SIG-M5 treated with dmso at 0.1 percent for 504 hours (cell line): Measurements from ENCODE around the gene MAN2A2.
"Not testable (repeated sequence)": the region's sequence is repeated elsewhere in the genome, so short reads cannot be mapped to it uniquely, and the experiment has no call there.

Experiments used
- DNase-seq: peaks from one replicate; lab custom pipeline; 2025; ENCODE audit not compliant: unreplicated experiment; lab: John Stamatoyannopoulos, UW

MAN2A2 gene

GRCh38 chr15:90902040-90902839, 862 bp upstream of the MAN2A2 start:
- DNase-seq: peak; percentile 84

GRCh38 chr15:90903733-90904536, 833 bp downstream of the MAN2A2 start:
- peak; percentile 1 for DNase-seq

GRCh38 chr15:90904746-90905145, 1.6 kb downstream of the MAN2A2 start:
- DNase-seq: no peak

GRCh38 chr15:90905306-90906180, 2.4 kb downstream of the MAN2A2 start:
- DNase-seq: no peak

- DNase-seq: no peak
Measured at GRCh38 chr15:90906181-90906849, 3.2 kb downstream of the MAN2A2 start.

GRCh38 chr15:90907051-90907660, 4.1 kb downstream of the MAN2A2 start:
- DNase-seq: no peak

GRCh38 chr15:90907838-90908507, 4.9 kb downstream of the MAN2A2 start:
- DNase-seq: no peak

- DNase-seq: not testable (repeated sequence)
Measured at GRCh38 chr15:90909449-90909848, 6.3 kb downstream of the MAN2A2 start.

- no peak for DNase-seq
Measured at GRCh38 chr15:90909976-90910375, 6.9 kb downstream of the MAN2A2 start.

- no peak for DNase-seq
Measured at GRCh38 chr15:90910441-90911301, 7.6 kb downstream of the MAN2A2 start.

GRCh38 chr15:90911302-90911623, 8.2 kb downstream of the MAN2A2 start:
- no peak for DNase-seq

- no peak for DNase-seq
Measured at GRCh38 chr15:90911906-90912769, 9.0 kb downstream of the MAN2A2 start.

- no peak for DNase-seq
Measured at GRCh38 chr15:90912770-90913075, 9.6 kb downstream of the MAN2A2 start.

GRCh38 chr15:90913398-90913944, 10.4 kb downstream of the MAN2A2 start:
- no peak for DNase-seq

- DNase-seq: peak; percentile 73
Measured at GRCh38 chr15:90914305-90915080, 11.4 kb downstream of the MAN2A2 start.

- no peak for DNase-seq
Measured at GRCh38 chr15:90915216-90915807, 12.2 kb downstream of the MAN2A2 start.
